GM12874 (cell line): ENCODE measurements around the gene LAMC3.

Experiments
- TF ChIP-seq, protein P1 (sequence below): IDR thresholded peaks from 2 replicates; pipeline ENCODE4 v1.5.1; 2011; ENCODE audit warnings: low read depth, mild to moderate bottlenecking, control low read depth, low read length, moderate library complexity; ENCODE audit not compliant: insufficient read depth

Gene LAMC3

DNA sequence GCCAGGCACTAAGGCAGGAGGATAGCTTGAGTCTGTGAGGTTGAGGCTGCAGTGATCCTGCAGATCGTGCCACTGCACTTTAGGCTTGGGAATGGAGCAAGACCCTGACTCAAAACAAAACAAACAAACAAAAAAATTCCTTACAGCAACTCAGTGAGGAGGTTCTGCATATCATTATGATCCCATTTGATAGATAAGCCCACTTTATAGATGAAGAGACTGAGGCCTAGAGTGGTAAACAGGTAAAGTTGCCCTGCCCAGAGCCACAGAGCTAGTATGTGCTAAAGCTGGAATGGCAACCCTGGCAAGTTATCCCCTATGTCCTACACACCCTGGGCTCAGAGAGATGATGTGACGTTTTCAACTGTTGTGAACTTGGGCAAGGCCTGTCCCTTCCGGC, 94.6 kb downstream of the LAMC3 start:
- TF ChIP-seq, protein P1, sequence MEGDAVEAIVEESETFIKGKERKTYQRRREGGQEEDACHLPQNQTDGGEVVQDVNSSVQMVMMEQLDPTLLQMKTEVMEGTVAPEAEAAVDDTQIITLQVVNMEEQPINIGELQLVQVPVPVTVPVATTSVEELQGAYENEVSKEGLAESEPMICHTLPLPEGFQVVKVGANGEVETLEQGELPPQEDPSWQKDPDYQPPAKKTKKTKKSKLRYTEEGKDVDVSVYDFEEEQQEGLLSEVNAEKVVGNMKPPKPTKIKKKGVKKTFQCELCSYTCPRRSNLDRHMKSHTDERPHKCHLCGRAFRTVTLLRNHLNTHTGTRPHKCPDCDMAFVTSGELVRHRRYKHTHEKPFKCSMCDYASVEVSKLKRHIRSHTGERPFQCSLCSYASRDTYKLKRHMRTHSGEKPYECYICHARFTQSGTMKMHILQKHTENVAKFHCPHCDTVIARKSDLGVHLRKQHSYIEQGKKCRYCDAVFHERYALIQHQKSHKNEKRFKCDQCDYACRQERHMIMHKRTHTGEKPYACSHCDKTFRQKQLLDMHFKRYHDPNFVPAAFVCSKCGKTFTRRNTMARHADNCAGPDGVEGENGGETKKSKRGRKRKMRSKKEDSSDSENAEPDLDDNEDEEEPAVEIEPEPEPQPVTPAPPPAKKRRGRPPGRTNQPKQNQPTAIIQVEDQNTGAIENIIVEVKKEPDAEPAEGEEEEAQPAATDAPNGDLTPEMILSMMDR, result no peak

DNA sequence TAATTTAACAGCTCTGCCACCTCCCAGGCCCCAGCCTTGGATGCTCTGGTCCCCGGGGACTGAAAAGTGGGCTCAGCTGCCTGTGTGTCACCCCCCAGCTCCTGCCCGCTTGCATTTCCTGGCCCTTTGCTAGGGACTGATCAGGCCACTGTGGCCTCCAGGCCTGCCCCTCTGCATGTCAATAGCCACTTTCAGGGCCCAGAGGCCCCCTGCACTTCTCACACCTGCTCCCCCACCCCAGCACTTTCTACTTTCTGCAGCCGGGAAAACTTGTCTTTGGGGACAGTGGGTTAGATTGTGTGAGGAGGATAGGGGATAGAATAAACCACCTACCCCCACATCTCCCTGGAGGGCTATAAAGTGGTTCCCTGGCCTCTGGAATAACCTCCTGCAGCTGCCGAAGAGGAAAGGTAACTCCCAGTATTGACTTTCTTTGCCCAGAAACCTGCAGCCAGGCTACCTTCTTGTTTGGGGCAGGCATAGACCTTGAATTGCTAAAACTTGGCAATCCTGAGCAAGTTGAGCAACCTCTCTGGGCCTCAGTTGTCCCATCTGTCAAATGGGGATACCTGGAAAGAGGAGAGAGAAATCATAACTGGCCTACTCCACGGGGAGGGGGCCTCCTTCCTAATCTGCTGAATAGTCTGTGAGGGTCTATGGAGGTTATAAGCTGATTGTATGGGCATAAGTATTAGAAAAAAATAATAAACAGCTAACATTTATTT, 95.2 kb downstream of the LAMC3 start:
- TF ChIP-seq, protein P1, result no peak

DNA sequence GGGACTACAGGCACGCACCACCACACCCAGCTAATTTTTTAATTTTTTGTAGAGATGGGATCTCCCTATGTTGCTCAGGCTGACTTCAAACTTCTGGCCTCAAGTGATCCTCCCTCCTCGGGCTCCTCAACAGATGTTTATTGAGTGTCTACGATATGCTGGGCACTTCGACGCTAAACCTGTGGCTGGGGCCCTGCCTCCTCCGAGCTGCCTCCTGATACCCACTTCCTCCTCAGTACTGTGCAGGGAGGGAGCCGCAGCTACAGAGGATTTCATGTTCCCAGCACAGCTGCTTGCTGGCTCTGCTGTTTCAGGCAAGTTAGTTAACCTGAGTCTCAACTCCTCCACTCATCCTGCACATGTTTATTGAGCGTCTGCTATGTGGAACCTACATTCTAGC, 97.0 kb downstream of the LAMC3 start:
- TF ChIP-seq, protein P1, result no peak

DNA sequence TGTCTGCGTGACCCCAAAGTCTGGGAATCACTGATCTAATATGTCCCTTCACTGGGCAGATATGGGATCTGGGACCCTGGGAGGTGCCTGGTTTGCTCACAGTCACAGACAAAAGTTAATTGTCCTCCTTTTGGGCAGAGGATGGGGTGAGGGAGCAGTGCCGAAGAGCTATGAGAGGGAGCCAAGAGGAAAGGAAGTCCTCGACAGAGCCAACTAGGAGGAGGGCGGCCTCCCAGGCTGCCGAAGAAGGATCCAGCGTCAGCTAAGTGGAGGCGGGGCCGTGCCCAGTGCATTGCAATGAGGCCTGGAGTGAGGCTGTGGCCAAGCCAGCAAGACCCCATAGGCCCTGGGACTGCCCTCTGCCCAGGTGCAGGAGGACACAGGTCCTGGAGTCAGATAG, 98.8 kb downstream of the LAMC3 start:
- TF ChIP-seq, protein P1, result no peak

DNA sequence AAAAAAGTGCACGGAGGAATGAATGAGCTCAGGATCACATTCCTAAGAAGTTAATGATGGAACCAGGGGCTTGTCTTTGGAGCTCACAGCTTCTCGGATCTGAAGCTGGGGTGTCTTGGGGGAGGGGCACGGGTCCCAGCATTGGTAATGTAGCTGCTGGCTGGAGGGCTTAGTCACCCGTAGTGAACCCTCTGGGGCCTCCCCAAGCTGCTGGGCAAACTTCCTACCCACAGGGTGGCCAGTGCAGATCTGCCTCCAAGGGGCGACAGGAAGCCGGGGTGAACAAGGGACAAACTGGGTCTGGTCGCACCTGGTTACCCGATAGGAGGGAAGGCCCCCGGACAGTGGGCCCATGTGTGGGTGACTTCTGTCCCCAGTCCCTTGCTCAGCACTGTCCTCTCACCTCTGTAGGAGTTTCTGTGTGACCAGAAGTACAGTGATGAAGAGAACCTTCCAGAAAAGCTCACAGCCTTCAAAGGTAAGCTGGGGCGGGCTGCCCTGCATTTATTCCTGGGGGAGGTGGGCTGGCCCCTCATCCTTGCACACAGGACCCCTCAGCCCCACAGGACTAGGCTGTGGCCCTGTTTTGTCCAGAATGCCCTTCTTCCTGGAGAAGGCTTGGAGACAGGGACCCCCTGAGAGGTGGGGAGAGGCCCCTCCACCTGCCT, 102.3 kb downstream of the LAMC3 start:
- TF ChIP-seq, protein P1, result no peak

DNA sequence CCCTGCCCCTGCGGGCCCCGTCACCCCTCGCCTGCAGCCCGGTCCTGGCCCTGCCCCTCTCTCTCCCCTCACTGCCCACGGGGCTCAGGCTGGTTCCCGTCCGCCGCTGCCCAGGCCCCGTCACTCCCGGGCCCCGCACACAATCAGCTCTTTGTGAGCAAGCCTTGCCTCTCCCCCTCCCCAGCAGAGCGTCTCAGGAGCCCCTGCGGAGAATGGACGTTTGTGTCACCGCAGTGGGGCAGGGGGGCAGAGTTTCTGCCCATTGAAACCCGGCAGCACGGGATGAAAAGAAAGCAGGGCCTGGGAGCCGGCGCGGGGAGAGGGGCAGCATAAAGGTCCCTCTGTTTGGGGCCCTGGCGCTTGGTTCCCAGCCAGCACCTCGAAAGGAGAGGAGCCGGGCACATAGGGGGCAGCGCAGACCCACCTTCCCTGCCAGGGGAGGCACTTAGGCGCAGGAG, 102.9 kb downstream of the LAMC3 start:
- TF ChIP-seq, protein P1, result no peak

DNA sequence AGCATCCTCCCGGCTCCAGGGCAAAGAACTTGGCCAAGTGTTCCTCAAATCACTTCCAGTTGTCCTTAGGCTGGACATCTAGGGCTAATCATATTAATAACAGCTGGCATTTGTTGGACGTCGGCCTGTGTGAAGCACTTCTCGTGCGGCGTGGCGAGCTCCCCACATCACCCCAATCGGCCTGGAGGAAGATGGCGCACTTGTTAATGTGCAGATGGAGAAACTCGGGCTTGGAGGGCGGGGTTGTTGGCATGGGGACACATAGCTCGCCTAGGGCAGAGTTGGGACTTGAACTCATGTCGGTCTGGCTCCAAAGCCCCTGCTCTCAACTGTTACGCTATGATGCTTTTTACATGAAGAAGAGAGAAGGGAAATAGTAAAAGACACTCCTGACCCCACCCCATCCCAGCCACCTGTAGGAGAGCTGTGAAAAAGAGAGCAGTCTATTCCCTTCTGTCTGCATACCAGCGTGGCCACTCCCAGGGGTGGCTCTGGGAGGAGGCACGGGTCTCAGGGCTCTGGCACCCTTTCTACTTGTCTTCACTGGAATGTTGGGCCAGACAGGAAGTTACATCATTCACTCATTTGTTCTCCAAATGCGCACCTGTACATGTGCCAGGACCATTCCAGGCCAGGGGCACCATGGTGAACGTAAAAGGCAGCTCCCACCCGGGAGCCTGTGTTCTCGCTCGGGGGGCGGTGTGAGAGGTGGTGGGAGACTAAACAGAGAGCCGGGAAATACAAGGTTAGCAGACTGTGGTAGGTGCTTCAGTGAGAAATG, 103.6 kb downstream of the LAMC3 start:
- TF ChIP-seq, protein P1, result no peak
